Panc1 (cell line): ENCODE results near the gene PCSK5. TPM values are rescaled to one million over a fixed set of nuclear protein-coding genes. Genes with fewer than 3 reads are reported as not detected.

Source experiments
- ATAC-seq: fragments of 200-7000 bp; cut with Tn5 transposase; 2 replicates; pipeline ENCODE4 v1.9.1; 2020; ENCODE audit warnings: mild to moderate bottlenecking, moderate library complexity
- BruUV-seq: library from RNA; stranded (reverse); fragments of 400-500 nt; replicated peaks from 2 replicates; lab custom pipeline; 2021; lab: Mats Ljungman, UMichigan
- CTCF ChIA-PET: fragments of 300-600 bp; sonication (Branson Sonifier 250); formaldehyde crosslinking; loops from one replicate; lab custom pipeline; 2022; ENCODE audit warnings: antibody characterized with exemption; lab: Charles Lee
- POLR2A ChIA-PET: fragments of 300-600 bp; sonication (Branson Sonifier 250); formaldehyde crosslinking; loops from one replicate; lab custom pipeline; 2022; ENCODE audit warnings: antibody characterized with exemption; lab: Charles Lee
- DNase-seq: peaks from one replicate; pipeline ENCODE4 v3.0.0-alpha.2; 2010; ENCODE audit warnings: low read depth, low spot score
- H3K27ac ChIP-seq: 2 replicates; pipeline ENCODE4 v1.5.1; 2011; ENCODE audit warnings: mild to moderate bottlenecking, low read length, inconsistent platforms
- H3K27me3 ChIP-seq: fragments of 200-500 bp; sonication (Bioruptor generic); 2 replicates; pipeline ENCODE4 v1.6.0; 2014; ENCODE audit warnings: low read length, inconsistent platforms; ENCODE audit not compliant: control insufficient read depth, insufficient read depth
- H3K36me3 ChIP-seq: fragments of 200-500 bp; sonication (Bioruptor generic); 2 replicates; pipeline ENCODE4 v1.5.1; 2014; ENCODE audit warnings: inconsistent platforms, mild to moderate bottlenecking, low read length, moderate library complexity; ENCODE audit not compliant: control insufficient read depth, insufficient read depth
- H3K4me1 ChIP-seq: 2 replicates; pipeline ENCODE4 v1.5.1; 2011; ENCODE audit warnings: inconsistent platforms, mild to moderate bottlenecking, low read length, moderate library complexity; ENCODE audit not compliant: control insufficient read depth, insufficient read depth
- H3K4me3 ChIP-seq, 2 experiments: 2 replicates each; pipeline ENCODE4 v1.5.1; 2011 to 2012; ENCODE audit warnings: low read depth in 2 of 2, low read length in 2 of 2, mild to moderate bottlenecking in 2 of 2, inconsistent platforms in 1 of 2, moderate library complexity in 1 of 2
- H3K9me3 ChIP-seq: fragments of 200-500 bp; sonication (Bioruptor generic); 2 replicates; pipeline ENCODE4 v1.5.1; 2014; ENCODE audit warnings: low read depth, mild to moderate bottlenecking, inconsistent platforms, low read length, moderate library complexity; ENCODE audit not compliant: control insufficient read depth, insufficient read depth
- CTCF ChIP-seq: fragments of 450-650 bp; IDR thresholded peaks from 2 replicates; pipeline ENCODE4 v1.5.1; 2017; ENCODE audit warnings: mild to moderate bottlenecking
- POLR2AphosphoS5 ChIP-seq: IDR thresholded peaks from 2 replicates; pipeline ENCODE4 v1.6.1; 2012; ENCODE audit warnings: mild to moderate bottlenecking, low read depth, low read length, moderate library complexity
- REST ChIP-seq, 2 experiments: IDR thresholded peaks; 2 replicates each; pipeline ENCODE4 v1.6.1; 2011 to 2012; ENCODE audit warnings: low read depth in 2 of 2, control low read depth in 1 of 2, low read length in 1 of 2, mild to moderate bottlenecking in 1 of 2, moderate library complexity in 1 of 2; ENCODE audit not compliant: insufficient read depth in 1 of 2
- SIN3A ChIP-seq: IDR thresholded peaks from 2 replicates; pipeline ENCODE4 v1.6.1; 2012; ENCODE audit warnings: low read depth, mild to moderate bottlenecking, low read length, moderate library complexity, borderline replicate concordance; ENCODE audit not compliant: insufficient read depth
- TCF7L2 ChIP-seq: IDR thresholded peaks from 2 replicates; pipeline ENCODE4 v1.6.1; 2011; ENCODE audit warnings: mild to moderate bottlenecking, low read depth, low read length, inconsistent platforms
- in situ Hi-C: cut with HindIII; loops from 2 replicates; pipeline ENCODE4 v1.10.0; 2016; ENCODE audit warnings: low sequenced_read_pairs, low pct_unique_long_range_greater_than_20kb
- intact Hi-C: fragments of 100-400 bp; cut with micrococcal nuclease; formaldehyde crosslinking; loops from one replicate; pipeline ENCODE4 v1.10.0; 2022; ENCODE audit not compliant: unreplicated experiment
- total RNA-seq: library from RNA; stranded (reverse); gene quantifications from one replicate; pipeline ENCODE4 v1.2.1, GENCODE V29; 2021; ENCODE audit not compliant: unreplicated experiment

The PCSK5 gene
- total RNA-seq, 1 experiment from 2014 or later = 0.21 TPM

- POLR2A ChIA-PET = no interaction called here
- Histone ChIP-seq H3K9me3 (no peaks in the 10 kb centered on the region), H3K36me3 (no peaks in the 10 kb centered on the region), H3K4me1 (no peaks in the 10 kb centered on the region), H3K4me3 (no peak overlapping the region), H3K27ac (no peak overlapping the region), H3K27me3 (no peaks in the 10 kb centered on the region)
- BruUV-seq = no TSS peak
- intact Hi-C loops = no loop called here
- in situ Hi-C loops = no loop called here
- CTCF ChIA-PET = no interaction called here
- no peak for TF ChIP-seq CTCF
- no peak for TF ChIP-seq REST (IDR thresholded peaks at IDR 0.05; ENCODE audit: insufficient read depth in 1 of 2, low read depth in 2 of 2, low read length in 1 of 2)
- no peak for TF ChIP-seq POLR2AphosphoS5
- no peak for TF ChIP-seq TCF7L2
- no peak for TF ChIP-seq SIN3A
- no peak for ATAC-seq
- DNase-seq = no peak
Observed at GRCh38 chr9:76336027-76336426, 445.6 kb downstream of the PCSK5 start.

- Histone ChIP-seq H3K36me3 (no peaks in the 10 kb centered on the region), H3K4me1 (no peaks in the 10 kb centered on the region), H3K9me3 (no peaks in the 10 kb centered on the region), H3K4me3 (no peak overlapping the region), H3K27me3 (no peaks in the 10 kb centered on the region), H3K27ac (no peak overlapping the region)
- DNase-seq (no peak), ATAC-seq (no peak)
- BruUV-seq = no TSS peak
- no peak for TF ChIP-seq SIN3A
- no peak for TF ChIP-seq POLR2AphosphoS5
- TF ChIP-seq REST (IDR thresholded peaks at IDR 0.05; ENCODE audit: insufficient read depth in 1 of 2, low read depth in 2 of 2, low read length in 1 of 2) = no peak
- intact Hi-C loops = no loop called here
- POLR2A ChIA-PET = no interaction called here
- CTCF ChIA-PET = no interaction called here
- in situ Hi-C loops = no loop called here
Observed at GRCh38 chr9:76338418-76338817, 447.9 kb downstream of the PCSK5 start.
